ENCODE results near the gene MCRS1. TPM values are rescaled to one million over a fixed set of nuclear protein-coding genes. Genes with fewer than 3 reads are reported as not detected.

MCRS1 gene
- total and polyA plus RNA-seq, 4 donors, result 35.6 to 55.8 (median 49.0) TPM

GRCh38 chr12:49557917-49558215, 10.1 kb downstream of the MCRS1 start:
- H3K4me3 ChIP-seq, result no peak overlapping the region
- H3K4me1 ChIP-seq (ENCODE audit: control insufficient read depth in 5 of 5, insufficient read depth in 5 of 5, low read length in 5 of 5), result no peaks in the 10 kb centered on the region
- WGBS, 2 donors, result 84 to 88% methylated on average over 7 of the region's 7 CpGs
- H3K36me3 ChIP-seq (ENCODE audit: control insufficient read depth in 4 of 4, insufficient read depth in 4 of 4, low read length in 4 of 4), result peaks cover 16 to 56% (median 21%) of the 10 kb centered on the region in 4 donors
- ATAC-seq (ENCODE audit: insufficient read depth, low FRiP score) (no peak), DNase-seq (no peak)
- no peak overlapping the region for H3K9ac ChIP-seq (ENCODE audit: insufficient read depth in 1 of 2, low read length in 2 of 2)
- H3K9me3 ChIP-seq (ENCODE audit: control insufficient read depth in 4 of 4, insufficient read depth in 3 of 4, low read length in 3 of 4), result no peaks in the 10 kb centered on the region
- H3K27ac ChIP-seq (ENCODE audit: low read depth in 1 of 2, low read length in 1 of 2), result no peak overlapping the region
- no peak for TF ChIP-seq CTCF (IDR thresholded peaks at IDR 0.05; ENCODE audit: control extremely low read depth, extremely low read depth)
- H3K27me3 ChIP-seq (ENCODE audit: control insufficient read depth in 3 of 3, insufficient read depth in 3 of 3, low read length in 2 of 3), result no peaks in the 10 kb centered on the region

GRCh38 chr12:49557187-49557916, 10.6 kb downstream of the MCRS1 start:
- Histone ChIP-seq H3K4me1 (ENCODE audit: control insufficient read depth in 5 of 5, insufficient read depth in 5 of 5, low read length in 5 of 5) (no peaks in the 10 kb centered on the region), H3K9me3 (ENCODE audit: control insufficient read depth in 4 of 4, insufficient read depth in 3 of 4, low read length in 3 of 4) (no peaks in the 10 kb centered on the region), H3K9ac (ENCODE audit: insufficient read depth in 1 of 2, low read length in 2 of 2) (no peak overlapping the region), H3K36me3 (ENCODE audit: control insufficient read depth in 4 of 4, insufficient read depth in 4 of 4, low read length in 4 of 4) (peaks cover 13 to 53% (median 20%) of the 10 kb centered on the region in 4 donors), H3K27me3 (ENCODE audit: control insufficient read depth in 3 of 3, insufficient read depth in 3 of 3, low read length in 2 of 3) (no peaks in the 10 kb centered on the region), H3K27ac (ENCODE audit: low read depth in 1 of 2, low read length in 1 of 2) (no peak overlapping the region), H3K4me3 (no peak overlapping the region)
- DNase-seq, result no peak
- WGBS, 2 donors, result 90 to 93% methylated on average over 18 of the region's 18 CpGs
- TF ChIP-seq CTCF (IDR thresholded peaks at IDR 0.05; ENCODE audit: control extremely low read depth, extremely low read depth), result no peak
- ATAC-seq (ENCODE audit: insufficient read depth, low FRiP score), result no peak

- Histone ChIP-seq H3K4me3 (no peak overlapping the region), H3K36me3 (ENCODE audit: control insufficient read depth in 4 of 4, insufficient read depth in 4 of 4, low read length in 4 of 4) (peaks cover 8 to 48% (median 17%) of the 10 kb centered on the region in 4 donors), H3K27ac (ENCODE audit: low read depth in 1 of 2, low read length in 1 of 2) (no peak overlapping the region), H3K9ac (ENCODE audit: insufficient read depth in 1 of 2, low read length in 2 of 2) (no peak overlapping the region), H3K4me1 (ENCODE audit: control insufficient read depth in 5 of 5, insufficient read depth in 5 of 5, low read length in 5 of 5) (no peaks in the 10 kb centered on the region), H3K9me3 (ENCODE audit: control insufficient read depth in 4 of 4, insufficient read depth in 3 of 4, low read length in 3 of 4) (no peaks in the 10 kb centered on the region), H3K27me3 (ENCODE audit: control insufficient read depth in 3 of 3, insufficient read depth in 3 of 3, low read length in 2 of 3) (no peaks in the 10 kb centered on the region)
- DNase-seq, result no peak
- TF ChIP-seq CTCF (IDR thresholded peaks at IDR 0.05; ENCODE audit: control extremely low read depth, extremely low read depth), result no peak
- WGBS, 2 donors, result 67 to 75% methylated on average over 12 of the region's 12 CpGs
- no peak for ATAC-seq (ENCODE audit: insufficient read depth, low FRiP score)
Observed at GRCh38 chr12:49556391-49557186, 11.4 kb downstream of the MCRS1 start.

Data from lung (tissue), 12 donors.